GM18505 (cell line): ENCODE results near the gene SYTL2.
"Not testable (repeated sequence)": the region's sequence is repeated elsewhere in the genome, so short reads cannot be mapped to it uniquely, and the experiment has no call there.

Experiments
- ATAC-seq: cut with Tn5 transposase; IDR thresholded peaks from one replicate; pipeline ENCODE4 v1.9.1; 2021; ENCODE audit not compliant: unreplicated experiment
- POLR2A ChIP-seq: IDR thresholded peaks from 4 replicates; pipeline ENCODE4 v1.6.1; 2011; ENCODE audit warnings: borderline replicate concordance; ENCODE audit not compliant: insufficient read depth, insufficient read length; ENCODE audit errors: extremely low read depth

The SYTL2 gene

DNA sequence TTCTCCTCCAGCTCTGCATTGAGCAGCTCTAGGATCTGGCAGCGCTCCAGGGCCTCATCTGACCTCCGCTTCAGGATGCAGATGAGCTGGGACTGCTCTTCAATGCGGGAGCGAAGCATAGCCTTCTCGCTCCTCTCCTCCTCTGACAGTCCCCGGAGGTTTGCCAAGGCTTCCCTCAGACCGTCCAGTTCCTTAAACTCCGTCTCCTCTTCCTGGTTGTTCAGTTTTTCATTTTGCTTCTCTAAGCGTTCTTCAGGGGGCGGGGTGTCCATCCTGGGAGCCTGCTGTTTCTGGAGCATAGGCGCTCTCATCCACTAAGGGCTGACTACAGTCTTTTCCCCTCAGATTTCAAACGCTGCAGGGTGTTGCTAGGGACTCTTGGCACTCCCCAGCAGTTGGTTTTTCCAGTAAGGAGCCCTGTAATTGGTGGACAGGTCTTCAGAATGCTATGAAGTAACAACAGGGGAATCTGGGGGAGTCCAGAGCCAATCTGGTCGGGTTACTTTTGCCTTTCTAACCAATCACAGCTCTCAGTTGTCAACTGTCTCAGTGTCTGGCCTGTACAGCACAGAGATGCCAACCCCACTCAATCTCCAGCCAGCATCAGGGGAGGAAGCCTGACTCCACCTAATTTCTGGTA, 125.0 kb downstream of the SYTL2 start, which contains the start of gene CCDC89:
TSS of gene CCDC89 (minus strand) at position 376 of the 640 bp plus-strand sequence. CDS start at position 311, 65 bp downstream.
- no peak for TF ChIP-seq POLR2A
- ATAC-seq = no peak

DNA sequence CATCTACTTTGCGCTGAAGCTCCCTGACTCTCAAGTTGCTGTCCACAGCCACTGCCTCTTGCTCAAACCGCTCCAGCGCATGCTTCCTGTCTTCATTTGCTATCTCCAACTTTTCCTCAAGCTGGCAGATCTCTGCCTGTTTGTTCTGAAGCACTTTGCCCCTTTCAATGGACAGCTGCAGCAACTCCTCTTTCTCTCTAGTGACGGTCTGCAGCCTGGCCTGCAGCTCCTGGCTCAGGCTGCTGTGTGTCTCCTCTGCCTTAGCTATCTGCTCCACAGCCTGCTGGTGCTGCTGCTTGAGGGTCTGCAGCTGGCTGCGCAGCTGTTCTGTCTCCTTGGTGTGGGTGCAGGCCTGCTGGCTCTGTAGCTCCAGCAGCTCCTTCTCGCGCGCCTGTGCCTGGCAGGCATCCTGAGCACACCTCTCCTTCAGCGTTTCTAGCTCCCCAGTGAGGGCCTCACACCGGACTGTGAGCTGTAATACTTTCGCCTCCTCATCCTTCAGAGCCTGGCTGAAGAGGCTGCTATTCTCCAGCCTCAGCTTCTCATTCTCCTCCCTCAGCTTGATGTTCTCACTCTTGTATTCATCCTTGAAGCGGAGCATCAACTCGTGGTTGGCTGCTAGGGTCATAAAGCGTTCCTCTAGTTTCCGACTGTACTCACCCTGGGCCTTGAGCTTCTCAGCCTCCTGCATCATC, 125.7 kb downstream of the SYTL2 start:
- no peak for TF ChIP-seq POLR2A
- ATAC-seq = no peak

DNA sequence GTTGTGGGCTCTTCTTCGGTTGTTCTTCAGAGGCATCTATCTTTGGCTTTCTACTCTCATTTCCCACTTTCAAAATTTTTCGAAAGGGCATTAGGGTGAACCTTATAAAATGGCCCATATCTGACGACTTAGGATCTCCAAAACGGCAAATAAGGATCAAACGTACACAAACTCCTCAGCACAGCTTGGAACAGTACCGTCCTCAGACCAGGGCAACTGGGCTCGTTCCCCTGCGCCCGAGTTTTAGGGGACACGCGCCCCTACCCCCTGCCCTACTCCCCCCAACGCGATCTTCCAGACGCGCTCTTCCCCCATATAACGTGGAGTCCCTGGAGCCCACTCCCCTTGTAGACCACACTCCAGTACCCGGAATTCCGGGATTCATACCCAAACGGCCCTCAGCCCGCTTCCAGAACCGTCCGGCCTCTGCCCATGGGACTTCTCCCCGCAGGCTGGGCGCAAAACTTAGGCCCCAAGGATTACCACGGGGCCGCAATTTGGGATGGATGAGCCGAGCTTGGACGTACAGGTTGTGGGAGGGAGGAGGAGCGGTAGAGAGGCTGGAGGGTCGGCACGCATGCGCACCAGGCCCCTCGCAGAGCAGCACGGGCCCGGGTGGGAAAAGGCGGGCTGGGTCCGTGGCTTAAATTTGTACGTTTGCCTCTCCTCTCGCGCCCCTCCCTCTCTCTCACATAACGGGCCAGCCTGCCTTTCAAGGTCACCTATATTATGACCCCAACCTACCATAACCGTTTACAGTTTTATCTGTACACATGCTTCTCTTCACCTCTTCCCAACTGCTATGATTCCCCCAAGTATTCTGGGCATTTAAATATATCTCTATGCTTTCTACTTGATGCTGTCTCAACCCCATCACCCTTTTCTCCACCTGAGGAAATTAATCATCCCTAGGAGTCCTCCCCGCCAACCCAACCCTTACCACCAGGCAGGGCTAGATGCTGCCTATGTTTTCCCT, 128.3 kb downstream of the SYTL2 start:
- peak; percentile 60 for TF ChIP-seq POLR2A
- peak; percentile 92 for ATAC-seq

DNA sequence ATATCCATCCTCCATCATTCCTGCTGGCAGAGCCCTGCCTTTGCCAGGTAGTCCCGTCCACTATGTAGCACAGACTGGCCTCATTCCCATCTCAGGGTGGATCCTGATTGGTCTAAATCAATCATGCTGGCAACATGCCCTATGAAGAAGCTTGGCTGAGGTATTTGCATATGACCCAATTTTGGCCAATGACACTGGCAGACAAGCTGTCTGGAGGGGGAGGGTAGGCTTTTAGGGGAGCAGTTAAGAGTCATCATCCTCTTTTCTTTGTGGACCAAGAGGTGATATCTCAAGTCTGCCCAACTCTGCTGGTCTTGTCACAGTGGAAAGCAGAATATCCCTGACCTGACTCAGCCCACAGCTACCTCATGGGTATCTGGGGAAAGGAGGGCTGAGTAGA, 130.0 kb downstream of the SYTL2 start:
- TF ChIP-seq POLR2A = no peak
- no peak for ATAC-seq

DNA sequence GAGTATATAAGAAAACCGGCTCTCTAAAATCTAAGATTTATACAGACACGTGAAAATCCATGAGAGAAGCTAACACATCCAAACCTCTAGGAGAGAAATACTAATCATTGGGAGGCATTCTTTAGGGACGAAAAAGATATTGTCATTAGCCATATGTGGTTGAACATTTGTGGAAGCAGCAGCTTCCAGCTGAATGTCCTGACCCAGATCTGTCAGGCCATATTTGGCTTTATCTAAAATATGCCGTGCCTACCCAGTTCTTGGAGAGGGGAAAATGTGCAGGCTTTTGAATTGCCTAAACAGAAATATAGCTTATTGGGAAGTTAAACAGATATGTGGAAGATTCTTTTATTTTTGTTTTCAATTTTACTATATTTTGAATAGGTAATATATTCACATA, 131.4 kb downstream of the SYTL2 start:
- no peak for ATAC-seq
- no peak for TF ChIP-seq POLR2A

DNA sequence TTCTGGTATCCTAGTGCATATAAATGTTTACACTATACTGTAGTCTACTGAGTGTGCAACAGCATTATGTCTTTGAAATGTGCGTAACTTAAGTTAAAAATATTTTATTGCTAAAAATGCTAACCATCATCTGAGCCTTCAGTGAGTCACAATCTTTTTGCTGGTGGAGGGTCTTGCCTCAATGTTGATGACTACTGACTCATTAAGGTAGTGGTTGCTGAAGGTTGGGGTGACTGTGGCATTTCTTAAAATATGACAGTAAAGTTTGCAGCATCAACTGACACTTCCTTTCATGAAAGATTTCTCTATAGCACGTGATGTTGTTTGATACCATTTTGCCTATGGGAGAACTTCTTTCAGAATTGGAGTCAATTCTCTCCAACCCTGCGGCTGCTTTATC, 137.5 kb downstream of the SYTL2 start:
- no peak for ATAC-seq
- no peak for TF ChIP-seq POLR2A

DNA sequence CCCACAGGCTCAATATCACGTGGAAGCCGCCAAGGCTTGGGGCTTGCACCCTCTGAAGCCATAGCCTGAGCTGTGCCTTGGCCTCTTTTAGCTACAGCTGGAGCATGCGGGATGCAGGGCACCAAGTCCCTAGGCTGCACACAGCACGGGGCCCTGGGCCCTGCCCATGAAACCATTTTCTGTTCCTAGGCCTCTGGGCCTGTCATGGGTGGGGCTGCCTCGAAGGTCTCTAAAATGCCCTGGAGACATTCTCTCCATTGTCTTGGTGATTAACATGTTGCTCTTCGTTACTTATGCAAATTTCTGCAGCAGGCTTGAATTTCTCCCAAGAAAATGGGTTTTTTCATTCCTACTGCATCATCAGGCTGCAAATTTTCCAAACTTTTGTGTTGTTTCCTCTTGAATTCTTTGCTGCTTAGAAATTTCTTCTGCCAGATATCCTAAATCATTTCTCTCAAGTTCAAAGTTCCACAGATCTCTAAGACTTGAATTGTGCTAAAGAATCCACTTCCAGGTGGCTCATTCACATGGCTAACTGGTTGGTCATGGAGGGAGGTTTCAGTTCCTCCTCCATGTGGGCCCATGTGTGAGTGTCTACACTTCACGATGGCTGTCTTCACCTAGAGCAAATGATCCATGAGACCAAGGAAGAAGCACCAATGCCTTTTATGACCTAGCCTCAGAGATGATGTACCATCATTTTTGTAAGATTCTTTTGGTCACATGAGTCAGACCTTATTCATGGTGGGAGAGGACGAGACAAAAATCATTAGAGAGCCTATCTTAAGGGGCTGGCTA, 138.6 kb downstream of the SYTL2 start:
- TF ChIP-seq POLR2A = no peak
- ATAC-seq = no peak

DNA sequence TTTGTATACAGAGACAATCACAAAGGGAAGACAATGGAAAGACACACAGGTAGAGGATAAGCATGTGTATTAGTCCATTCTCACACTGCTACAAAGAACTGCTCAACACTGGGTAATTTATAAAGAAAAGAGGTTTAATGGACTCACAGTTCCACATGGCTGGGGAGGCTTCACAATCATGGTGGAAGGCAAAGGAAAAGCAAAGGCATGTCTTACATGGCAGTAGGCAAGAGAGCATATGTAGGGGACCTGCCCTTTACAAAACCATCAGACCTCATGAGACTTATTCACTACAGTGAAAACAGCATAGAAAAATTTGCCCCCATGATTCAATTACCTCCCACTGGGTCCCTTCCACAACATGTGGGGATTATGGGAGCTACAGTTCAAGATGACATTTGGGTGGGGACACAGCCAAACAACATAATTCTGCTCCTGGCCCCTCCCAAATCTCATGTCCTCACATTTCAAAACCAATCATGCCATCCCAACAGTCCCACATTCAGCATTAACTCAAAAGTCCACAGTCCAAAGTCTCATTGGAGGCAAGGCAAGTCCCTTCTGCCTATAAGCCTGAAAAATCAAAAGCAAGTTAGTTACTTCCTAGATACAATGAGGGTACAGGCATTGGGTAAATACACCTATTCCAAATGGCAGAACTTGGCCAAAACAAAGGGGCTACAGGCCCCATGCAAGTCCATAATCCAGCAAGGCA, 139.8 kb downstream of the SYTL2 start:
- not testable (repeated sequence) for ATAC-seq

DNA sequence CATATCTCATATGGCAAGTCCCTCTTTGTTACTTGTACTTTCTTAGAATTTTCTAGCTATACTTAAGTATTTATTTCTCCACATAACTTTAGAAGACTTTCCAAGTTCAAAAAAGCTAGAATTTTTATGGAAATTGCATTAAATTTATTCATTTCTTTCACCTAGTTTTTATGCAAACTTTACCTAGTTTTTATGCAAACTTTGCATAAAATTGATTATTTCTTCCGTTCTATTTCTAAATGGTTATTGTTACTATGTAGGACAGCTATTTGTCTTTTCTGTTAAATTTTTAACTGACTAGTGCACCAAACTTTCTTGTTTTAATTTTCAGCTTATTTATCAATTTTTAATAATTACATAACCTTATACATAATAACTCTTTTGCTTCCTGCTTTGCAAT, 142.8 kb downstream of the SYTL2 start:
- no peak for ATAC-seq
- TF ChIP-seq POLR2A = no peak

DNA sequence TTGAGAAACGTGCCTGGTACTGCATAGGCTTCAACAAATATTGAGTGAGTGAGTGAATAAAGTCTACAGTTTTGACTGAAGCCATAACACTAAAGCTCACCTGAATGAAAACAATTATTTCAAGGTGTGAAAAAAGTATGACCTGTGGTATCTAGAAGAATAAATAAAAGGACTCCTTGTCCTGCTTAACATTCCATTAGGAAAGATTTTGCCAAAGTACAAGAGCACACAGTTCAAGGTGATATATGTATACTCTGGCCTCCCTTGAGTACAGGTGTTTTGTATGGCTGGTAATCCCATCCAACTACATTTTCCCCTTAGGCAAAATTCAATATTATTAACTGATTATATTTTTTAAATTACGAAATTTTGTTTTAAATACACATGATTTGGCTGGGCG, 144.3 kb downstream of the SYTL2 start:
- no peak for TF ChIP-seq POLR2A
- no peak for ATAC-seq

DNA sequence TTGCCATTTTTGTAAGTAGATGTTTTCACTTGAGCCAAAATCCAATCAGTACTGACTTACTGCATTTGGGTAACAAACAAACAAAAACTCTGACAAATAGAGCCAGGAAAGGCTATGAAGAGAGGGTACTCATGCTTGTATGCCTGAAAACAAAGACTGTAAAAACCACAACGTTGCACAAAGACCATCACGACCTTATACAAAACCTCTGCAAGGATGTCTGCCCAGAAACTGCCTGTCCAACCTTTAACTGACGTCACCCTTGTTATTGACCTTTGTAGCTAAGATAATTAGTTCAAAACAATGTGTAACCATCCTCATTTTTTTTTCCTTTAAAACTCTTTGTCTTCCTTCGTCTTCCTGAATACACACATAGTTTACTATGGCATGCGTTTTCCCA, 145.2 kb downstream of the SYTL2 start:
- ATAC-seq = no peak
- TF ChIP-seq POLR2A = no peak

DNA sequence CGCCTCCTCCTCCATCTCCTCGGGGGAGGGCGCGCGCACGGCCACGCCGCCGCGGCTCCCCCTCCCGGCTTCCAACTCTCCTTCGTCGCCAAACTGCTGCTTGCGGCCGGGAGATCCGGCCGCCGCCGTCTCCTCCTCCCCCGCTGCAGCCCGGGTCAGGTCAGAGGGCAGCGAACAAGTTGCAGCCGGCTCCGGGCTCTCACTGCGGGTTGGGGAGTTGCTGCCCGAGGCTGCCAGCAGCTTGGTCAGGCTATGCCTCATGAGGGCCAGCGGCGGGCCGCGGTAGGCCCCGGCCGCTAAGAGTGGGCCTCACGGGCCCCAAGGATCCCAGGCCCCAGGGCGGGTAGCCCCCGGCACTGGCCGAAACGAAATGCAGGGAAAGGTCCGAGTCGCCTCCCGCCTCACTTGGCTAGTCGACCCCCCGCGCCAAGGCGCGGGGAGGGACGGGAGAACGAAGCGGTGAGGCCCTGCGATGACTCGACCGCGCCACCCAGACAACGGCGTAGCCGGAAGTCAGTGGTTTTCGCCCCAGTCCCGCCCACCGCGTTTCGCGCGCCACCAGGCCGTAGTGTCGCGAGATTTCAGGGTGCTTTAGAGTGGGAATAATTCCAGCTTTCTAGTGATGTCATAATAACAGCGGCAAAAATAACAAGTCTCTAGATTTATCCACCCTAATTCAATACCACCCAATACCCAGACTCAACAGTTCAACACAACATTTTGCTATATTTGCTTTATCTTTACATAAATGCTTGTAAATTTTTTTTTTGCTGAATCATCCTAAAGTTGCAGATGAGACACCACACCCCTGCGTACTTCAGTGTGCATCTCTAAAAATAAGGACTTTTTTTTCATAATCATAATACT, 146.1 kb downstream of the SYTL2 start, which contains the start of gene CREBZF:
TSS of gene CREBZF (minus strand) at position 515 of the 867 bp plus-strand sequence. CDS start at position 261, 254 bp downstream.
- peak; percentile 94 for TF ChIP-seq POLR2A
- ATAC-seq = peak; percentile 92
